T47D (cell line): ENCODE results near the gene SZRD1.

Experiments used
- DNase-seq, 2 experiments: peaks; one replicate each; pipeline versions ENCODE4 v3.0.0 to v3.0.0-alpha.2; 2011 to 2012; ENCODE audit warnings: low read depth in 1 of 2, low spot score in 1 of 2
- JUND ChIP-seq: IDR thresholded peaks from 2 replicates; pipeline ENCODE4 v1.6.1; 2012; ENCODE audit warnings: low read depth
- in situ Hi-C: cut with HindIII; loops from 2 replicates; pipeline ENCODE4 v1.10.0; 2016; ENCODE audit warnings: low sequenced_read_pairs, low pct_unique_long_range_greater_than_20kb

The SZRD1 gene

DNA sequence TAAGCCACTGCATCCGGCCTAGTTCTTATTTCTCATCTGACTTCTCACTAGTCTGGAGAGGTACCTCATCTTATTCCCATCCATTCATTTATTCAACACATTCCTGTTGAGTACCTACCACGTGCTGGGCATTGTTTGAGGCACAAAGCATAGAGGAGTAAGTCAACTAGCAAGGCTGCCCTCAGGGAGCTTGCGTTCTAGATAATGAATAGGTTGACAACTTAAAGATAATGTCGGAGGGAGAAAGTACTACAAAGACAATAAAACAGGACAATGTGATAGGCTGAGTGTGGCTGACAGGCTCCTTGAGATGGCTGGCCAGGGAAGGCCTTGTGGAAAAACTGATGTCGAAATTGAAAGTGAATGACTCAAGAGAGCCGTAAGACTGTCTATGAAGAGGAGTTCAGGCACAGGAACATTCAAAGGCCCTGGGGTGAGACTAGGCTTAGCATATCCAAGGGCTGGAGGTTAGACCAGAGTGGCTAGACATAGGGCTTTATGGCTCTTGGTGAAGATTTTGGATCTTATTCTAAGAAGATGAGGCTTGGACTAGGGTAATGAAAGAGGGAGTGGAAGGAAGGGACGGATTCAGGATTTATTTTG is 51.9 kb downstream of the SZRD1 start:
- no peak for TF ChIP-seq JUND
- in situ Hi-C loops = no loop called here
- DNase-seq = no peak

DNA sequence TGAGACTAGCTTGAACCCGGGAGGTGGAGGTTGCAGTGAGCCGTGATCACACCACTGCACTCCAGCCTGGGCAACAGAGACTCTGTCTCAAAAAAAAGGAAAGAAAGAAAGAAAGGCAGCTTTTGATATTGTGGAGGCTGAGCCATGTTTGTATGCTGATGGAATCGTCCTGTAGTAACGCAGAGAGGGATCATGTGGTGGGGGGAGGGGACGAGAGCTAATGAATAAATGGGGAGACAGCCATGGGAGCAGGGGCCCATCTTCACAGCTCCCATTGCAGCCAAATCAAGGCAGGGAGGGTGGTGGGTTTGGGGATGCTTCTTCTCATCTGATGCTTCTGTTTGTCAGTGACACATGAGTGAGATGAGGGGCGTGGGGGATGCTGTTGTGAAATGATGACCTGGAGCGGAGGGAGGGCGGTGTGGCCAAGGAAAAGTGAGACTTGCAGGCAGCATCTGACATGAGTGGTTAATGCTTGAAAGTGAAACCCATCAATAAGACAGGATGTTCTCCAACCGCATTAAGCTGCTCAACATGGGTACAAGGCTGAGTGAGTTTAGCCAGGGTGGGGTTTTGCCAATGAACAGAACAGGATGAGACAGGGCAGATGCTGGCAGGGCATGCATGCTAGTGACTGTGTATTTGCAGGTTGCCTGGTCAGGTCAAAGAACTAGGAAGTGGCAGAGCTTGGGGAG is 53.5 kb downstream of the SZRD1 start:
- DNase-seq = no peak
- in situ Hi-C loops = no loop called here
- no peak for TF ChIP-seq JUND

DNA sequence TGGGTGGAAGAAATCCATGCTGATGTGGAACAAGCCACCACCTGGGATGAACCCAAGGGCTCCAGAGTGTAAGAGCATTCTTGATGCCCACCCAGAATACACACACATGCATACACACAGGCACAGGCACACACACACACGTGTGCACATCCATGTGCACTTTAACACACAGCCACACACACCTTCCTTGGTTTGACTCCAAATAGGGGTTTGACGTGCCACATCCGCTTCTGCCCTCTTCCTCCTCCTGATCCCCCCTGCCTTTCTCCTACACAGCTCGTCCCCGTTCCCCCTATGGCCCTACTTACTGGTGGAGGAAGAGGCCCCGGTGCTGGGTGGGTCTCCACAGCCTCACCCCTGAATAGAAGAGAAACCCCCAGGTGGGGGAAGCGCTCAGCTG is 54.2 kb downstream of the SZRD1 start:
- no peak for DNase-seq
- TF ChIP-seq JUND = no peak
- in situ Hi-C loops = no loop called here

DNA sequence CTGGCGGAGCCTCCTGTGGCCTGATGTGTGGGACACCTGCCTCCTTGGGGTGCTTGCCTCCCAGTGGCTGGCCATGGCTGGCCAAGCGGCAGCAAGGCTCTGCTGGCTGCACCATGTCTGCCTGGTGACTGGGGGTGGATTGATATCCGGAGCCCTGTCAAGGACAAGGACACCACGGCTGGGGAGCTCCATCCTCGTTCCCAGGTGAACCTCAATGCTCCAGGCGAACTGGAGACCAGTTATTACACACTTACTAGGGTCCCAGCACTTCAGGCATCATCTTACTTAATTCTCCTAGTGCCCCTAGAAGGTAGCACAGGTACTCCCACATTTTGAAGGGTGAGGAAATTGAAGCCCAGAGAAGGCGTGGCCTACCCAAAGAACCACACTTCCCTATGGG is 55.0 kb downstream of the SZRD1 start:
- no peak for DNase-seq
- no peak for TF ChIP-seq JUND
- in situ Hi-C loops = no loop called here

DNA sequence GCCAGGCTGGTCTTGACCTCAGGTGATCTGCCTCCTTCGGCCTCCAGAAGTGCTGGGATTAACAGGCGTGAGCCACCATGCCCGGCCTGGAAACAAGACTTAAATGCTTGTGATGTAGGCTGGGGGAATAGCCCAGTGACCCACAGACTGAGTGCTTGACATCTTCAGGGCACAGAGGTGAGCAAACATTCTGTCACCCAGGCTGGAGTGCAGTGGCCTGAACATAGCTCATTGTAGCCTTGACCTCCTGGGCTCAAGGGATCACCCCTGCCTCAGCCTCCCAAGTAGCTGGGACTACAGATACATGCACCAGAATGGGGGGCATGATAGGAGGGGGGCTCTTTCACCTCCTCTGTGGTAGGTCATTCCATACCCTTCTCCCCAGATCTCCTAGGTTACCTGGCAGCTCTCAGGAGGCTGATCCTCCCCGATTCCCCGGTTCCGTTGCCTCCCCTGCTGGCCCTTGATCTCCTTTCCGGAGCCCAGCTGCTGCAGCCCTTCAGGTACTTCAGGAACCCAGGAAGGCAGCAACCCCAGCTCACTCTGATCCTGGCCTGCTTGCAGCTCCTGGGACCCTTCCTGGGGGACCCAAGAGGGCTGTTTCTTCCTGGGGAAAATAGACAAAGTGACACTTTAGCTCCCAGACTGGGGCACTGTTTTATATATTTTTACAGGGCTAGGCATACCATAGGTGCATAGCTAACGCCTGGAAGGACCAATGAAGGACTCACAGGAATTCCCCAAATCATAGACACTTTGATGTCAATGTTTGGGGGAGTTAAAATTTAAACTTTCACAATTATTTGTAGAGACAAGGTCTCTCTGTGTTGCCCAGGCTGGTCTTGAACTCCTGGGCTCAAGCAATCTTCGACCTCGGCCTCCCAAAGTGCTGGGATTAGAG is 58.3 kb downstream of the SZRD1 start:
- no peak for DNase-seq
- TF ChIP-seq JUND = no peak
- in situ Hi-C loops = no loop called here

DNA sequence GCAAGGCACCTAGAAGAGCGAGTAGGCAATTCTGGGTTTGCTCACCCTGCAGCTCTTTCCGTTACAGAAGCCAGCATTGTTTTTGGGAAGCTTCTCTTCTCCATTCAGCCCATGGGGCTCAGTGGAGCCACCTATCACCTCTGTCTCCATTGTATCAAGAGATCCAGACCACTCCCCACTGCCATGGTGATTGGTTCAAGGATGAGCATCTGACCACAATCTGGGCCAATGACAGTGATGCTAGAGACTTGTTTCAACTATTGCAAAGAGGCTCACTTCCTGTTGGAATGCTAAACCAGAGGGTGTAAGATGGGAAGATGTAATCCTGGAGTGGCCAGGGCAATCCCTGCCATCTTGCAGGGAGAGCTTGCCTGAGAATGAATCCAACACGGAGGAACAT is 63.6 kb downstream of the SZRD1 start:
- in situ Hi-C loops = no loop called here
- TF ChIP-seq JUND = no peak
- peak in 1 of 2 experiments; percentile 31 for DNase-seq

DNA sequence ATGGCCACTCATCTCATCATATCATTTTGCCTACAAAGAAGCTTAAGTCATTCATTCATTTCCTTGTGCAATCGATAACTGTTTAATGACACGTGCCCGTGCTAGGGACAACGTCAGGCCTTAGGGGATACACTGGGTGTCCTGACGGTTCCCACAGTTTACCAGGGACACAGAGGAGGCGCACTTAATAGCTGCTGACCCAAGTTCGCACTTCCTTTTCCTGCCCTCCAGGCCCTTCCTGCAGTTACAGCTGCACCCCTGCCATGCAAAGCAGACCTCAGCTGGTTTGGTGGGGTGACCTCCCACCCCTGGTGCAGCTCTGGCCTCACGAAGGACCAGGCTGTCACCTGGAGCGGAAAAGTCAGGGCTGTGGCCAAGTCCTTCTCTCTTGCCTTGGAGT is 66.0 kb downstream of the SZRD1 start:
- in situ Hi-C loops = no loop called here
- TF ChIP-seq JUND = no peak
- DNase-seq = no peak

DNA sequence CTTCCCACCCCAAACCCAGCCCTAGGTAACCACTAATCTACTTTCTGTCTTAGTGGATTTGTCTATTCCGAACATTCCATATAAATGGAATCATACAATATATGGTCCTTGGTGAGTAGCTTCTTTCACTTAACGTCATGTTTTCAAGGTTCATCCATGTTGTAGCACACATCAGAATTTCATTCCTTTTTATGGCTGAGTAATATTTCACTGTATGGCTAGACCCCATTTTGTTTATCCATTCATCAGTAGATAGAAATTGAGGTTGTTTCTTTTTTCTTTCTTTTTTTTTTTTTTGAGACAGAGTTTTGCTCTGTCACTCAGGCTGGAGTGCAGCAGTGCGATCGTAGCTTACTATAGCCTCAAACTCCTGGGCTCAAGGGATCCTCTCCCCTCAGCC is 67.0 kb downstream of the SZRD1 start:
- in situ Hi-C loops = no loop called here
- no peak for DNase-seq
- no peak for TF ChIP-seq JUND

DNA sequence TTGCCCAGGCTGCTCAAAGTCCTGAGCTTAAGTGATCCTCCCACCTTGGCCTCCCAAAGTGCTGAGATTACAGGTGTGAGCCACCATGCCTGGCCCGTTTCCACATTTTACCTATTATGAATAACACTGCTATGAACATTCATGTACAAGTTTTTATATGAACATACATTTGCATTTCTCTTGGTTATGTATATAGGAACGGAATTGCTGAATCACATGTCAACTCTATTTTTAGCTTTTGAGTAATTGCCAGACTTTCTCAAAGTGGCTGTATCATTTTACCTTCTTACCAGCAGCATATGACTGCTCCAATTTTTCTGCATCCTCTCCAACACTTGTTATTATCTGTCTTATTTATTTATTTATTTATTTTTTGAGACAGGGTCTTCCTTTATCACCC is 67.5 kb downstream of the SZRD1 start:
- no peak for TF ChIP-seq JUND
- DNase-seq = no peak
- in situ Hi-C loops = no loop called here

DNA sequence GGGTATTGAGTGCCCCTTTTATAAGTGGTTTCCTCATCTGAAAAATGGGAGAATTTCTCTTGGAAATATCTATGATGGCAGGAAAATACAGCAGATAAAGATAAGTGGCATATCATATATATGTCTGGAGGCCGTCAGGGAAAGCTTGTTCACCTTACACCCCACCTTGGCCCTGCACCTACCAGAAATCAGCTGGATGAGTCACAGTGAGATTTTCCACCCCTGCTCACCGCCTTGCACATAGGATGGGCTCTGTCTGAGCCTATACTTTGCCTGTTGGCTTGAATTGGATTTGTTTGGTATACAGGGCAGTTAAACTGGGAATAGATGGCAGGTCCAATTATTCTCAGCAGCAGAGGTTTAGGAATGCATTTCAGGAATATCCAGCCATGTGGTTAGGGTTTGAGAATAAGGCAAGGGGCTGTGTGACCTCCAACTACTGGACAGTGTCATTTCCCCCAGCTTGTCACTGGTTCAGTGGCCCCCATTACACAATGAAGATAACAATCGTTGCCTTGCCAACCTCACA is 70.0 kb downstream of the SZRD1 start, which contains the start of gene SPATA21:
Gene SPATA21, minus strand, starts transcription at position 479 of the 529 bp plus-strand sequence. CDS start 6,053 bp downstream, outside the sequence.
- no peak for DNase-seq
- in situ Hi-C loops = no loop called here

DNA sequence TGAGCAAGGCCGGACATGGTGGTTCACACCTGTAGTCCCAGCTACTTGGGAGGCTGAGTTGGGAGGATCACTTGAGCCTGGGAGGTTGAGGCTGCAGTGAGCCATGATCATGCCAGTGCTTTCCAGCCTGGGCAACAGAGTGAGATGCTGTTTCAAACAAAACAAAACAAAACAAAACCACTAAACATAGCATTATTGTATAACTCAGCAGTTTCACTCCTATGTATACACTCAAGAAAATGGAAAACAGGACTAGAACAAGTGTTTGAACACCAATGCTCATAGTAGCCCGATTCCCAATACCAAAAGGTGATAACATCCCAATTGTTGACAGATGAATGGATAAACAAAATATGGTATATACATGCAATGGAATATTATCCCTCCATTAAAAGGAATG is 71.5 kb downstream of the SZRD1 start:
- in situ Hi-C loops = no loop called here
- TF ChIP-seq JUND = no peak
- DNase-seq = no peak

More for the DNA sequence above, 70.0 kb downstream of the SZRD1 start, which contains the start of gene SPATA21:
- TF ChIP-seq JUND = no peak

DNA sequence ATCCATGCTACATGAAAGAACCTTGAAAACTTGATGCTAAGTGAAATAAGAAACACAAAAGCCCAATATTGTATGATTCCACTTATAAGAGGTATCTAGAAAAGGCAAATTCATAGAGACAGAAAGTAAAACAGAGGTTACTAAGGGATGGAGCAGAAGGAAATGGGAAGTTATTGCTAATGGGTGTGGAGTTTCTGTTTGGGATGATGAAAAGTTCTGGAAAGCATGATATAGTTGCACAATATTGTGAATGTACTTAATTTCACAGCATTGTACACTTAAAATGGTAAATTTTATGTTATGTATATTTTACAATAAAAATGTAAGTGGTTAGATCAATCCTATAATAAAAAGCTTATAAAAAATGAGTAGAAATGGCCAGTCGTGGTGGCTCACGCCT is 71.9 kb downstream of the SZRD1 start:
- DNase-seq = no peak
- in situ Hi-C loops = no loop called here
- TF ChIP-seq JUND = no peak

DNA sequence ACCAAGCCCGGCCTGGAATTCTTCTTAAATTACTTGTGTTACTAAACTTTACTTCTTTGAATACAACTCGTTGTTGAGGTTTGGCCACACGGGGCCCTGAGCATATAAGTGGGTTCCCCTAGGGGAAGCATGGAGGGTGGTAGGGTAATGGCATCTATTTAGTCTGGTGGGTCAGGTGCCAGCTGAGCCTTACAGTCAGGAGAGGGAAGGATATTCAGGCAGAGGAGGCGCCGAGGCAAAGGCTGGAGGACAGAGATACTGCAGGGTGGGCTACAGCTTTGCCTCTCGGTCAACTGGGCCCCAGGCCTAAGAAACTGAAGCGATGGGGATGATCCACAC is 73.1 kb downstream of the SZRD1 start:
- no peak for DNase-seq
- in situ Hi-C loops = no loop called here
- TF ChIP-seq JUND = no peak
